CD4-positive, alpha-beta T cell treated with Interleukin-15 for 1 hour (primary cell): Measurements from ENCODE around the gene AFF3.

Experiments
- DNase-seq: peaks from one replicate; pipeline ENCODE4 v3.0.0-alpha.2; 2020

The AFF3 gene

DNA sequence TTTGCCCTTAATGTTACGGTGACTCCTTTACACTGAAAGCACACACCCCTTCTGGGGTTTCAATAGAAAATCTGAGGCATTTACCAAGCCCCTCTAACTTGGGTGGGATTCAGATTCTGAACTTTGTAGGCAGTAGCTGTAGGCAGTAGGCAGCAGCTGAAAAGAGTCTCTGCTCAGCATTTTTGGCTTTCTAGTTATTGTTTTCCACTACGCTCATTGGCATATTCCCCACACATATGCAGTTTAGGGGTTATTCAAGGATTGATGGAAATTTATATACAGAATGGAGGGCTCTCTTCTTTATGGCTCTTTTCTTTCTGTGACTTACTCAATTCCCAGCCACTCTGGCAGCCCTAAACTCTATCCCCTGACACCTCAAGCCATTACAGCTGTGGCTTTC is 419.9 kb downstream of the AFF3 start:
- DNase-seq: no peak

DNA sequence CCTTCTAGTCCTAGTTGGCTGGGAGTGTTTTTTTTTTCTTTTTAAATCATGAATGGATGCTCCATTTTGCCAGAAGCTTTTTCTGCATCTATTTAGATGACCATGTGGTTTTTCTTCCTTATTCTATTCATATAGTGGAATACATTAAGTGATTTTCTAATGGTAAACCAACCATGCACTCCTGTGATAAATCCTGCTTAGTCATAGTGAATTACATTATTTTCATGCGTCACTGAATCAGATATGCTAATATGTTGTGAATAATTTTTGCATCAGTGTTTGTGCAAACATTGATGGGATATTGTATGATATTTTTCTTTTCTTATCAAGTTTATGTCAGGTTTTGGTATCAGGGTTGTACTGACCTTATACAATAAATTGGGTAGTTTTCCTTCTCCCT is 423.3 kb downstream of the AFF3 start:
- no peak for DNase-seq

DNA sequence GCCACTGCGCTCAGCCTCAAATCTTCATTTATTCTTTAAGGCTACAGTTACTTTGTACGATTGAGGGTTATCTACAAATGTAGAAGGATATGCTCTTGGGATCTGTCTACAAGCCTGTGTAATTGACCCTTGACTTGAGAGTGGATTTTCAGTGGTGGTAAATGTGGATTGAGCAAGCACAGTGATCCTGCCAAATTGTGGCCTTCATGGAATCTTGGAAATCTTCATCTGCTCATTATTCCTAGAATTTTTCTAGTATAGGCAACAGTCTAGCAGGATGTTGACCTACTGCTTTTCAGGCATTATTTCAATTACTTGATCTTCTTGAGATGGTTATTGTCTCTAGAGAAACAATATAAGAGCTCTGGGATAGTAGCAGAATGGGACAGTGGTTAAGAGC is 426.4 kb downstream of the AFF3 start:
- DNase-seq: no peak

DNA sequence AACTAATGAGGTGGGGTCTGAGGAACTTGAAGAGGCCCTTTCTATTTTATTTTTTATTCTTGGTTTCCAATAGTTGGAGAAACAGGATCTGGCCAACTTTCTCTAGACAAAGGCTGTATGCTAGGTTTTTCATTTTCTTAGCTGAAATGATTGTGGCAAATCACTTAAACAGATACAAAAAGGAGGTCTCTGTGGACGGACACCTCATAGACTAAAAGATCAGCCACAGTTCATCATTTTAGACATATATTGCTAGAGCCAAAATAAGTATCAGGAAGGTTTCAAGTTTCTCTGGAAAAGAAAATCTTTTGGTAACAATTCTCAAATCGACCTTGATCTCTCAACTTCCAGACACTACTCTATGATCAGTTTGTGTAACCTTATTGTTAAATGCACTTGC is 428.0 kb downstream of the AFF3 start:
- DNase-seq: no peak

- DNase-seq: no peak
These were observed 431.2 kb downstream of the AFF3 start for GRCh38 chr2:99711144-99711543.

GRCh38 chr2:99710721-99711120 is 431.7 kb downstream of the AFF3 start:
- DNase-seq: no peak

GRCh38 chr2:99709229-99709628 is 433.2 kb downstream of the AFF3 start:
- no peak for DNase-seq

- DNase-seq: no peak
These were observed 434.2 kb downstream of the AFF3 start for GRCh38 chr2:99708231-99708630.

- no peak for DNase-seq
These were observed 434.8 kb downstream of the AFF3 start for GRCh38 chr2:99707592-99707991.

GRCh38 chr2:99706735-99707134 is 435.7 kb downstream of the AFF3 start:
- no peak for DNase-seq

- DNase-seq: no peak
These were observed 440.9 kb downstream of the AFF3 start for GRCh38 chr2:99701503-99701902.

GRCh38 chr2:99700482-99701398 is 441.6 kb downstream of the AFF3 start:
- DNase-seq: no peak

- no peak for DNase-seq
These were observed 443.5 kb downstream of the AFF3 start for GRCh38 chr2:99698896-99699295.

DNA sequence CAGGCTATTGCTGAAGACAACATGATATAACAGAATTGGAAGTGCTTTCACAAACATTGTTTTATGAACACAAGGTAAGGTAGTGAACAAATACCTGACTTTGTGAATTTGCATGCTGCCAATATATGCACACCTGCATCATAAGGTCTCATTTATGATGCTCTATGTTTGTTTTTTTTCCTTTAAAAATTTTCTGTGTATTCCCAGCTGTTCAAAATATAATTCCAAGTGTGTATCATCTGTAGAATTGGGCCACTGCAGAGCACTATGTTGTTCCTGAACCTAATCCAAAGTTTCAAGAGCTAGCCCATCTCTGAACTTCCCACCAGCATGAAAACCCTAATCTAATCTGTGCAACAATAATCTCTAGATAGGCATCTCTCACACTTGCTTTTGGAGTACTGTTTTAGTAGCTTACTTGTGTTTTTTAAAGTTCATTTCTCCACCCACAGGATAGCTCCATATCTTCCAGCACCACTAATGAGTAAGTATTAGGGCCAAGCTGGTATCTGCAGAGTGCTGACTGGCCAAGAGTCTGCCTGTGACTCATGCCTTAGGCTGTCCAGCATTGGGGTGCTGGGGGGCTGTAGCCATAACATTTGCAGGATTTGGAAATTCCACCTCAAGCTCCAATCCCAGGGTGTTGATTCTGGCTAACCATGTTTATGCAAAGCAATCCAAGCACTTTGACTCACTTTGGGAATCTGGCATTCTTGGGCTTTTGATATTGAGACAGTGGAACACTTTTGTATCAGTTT is 444.4 kb downstream of the AFF3 start:
- DNase-seq: no peak

- DNase-seq: no peak
These were observed 446.5 kb downstream of the AFF3 start for GRCh38 chr2:99695944-99696253.

DNA sequence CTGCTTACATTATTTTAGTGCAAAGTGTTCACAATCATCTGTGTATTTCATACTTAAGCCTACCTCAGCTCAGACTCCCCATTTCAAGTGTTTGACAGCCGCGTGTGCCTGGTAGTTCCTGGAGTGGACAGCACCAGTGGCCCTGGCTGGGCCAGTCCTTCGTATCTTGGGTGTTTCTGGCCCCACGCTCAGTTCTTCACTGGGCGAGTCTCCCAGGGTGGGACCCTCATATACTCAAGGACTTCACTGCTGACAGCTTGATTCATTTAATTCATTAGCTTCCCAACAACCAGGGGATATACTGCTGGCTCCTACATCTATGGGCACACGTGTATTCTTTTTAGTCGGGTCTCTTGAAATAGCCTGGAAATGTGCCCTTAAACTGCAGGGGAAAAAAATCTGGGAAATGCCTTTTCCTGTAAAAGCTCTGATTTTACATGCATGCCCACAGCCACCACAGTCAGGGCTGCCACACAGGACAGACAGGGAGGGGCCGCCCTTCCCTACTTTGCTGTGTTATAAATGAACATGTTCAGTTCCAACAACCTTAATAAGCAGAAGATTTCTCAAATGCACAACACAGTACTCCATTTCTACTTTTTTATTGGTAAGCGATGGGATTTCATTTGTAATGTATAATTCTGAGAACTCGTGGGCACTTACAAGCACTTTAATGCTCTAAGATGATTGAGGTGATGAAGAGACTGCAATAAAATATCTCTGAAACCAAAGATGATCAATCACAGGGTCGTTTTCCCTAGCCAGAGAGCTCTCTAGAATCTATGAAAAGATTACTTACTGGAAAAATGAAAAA is 447.1 kb downstream of the AFF3 start:
- DNase-seq: no peak

DNA sequence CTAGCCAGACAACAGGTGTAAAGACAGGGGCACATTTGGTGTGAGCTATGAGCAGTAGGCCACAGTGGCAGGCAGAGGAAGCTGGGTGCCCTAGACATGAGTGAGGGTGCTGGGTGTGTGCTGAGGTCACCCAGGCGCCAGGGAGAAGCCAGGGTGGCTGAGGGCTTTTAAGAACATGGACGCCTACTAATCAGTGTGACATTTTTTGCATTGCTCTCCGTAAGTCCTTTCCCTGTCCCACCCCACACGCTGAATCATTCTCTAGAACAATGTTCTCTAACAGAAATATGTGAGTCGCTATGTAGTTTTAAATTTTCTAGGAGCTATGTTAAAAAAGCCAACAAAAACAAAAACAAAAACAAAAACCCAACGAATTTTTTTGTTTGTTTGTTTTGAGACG is 448.1 kb downstream of the AFF3 start:
- DNase-seq: no peak

GRCh38 chr2:99692785-99693184 is 449.6 kb downstream of the AFF3 start:
- no peak for DNase-seq

- DNase-seq: no peak
These were observed 450.5 kb downstream of the AFF3 start for GRCh38 chr2:99691926-99692325.

GRCh38 chr2:99689145-99689742 is 453.1 kb downstream of the AFF3 start:
- no peak for DNase-seq

DNA sequence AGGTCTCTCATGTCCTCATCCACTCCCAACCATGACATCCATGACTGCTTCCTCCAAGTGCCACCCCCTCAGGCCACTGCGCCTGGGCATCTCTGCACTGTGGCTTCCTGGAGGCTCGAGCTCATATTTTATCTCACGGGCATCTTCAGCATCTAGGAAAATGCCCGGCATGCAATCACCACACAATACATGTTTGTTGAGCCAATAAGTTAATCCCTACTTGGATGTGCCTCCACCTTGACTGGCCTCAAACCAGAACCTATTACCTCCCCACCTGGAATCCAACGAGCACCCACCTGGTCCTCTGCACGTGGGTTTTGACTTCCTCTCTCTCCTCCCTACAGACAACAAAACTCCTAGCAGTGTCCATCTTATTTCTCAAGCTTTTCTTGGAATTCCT is 453.7 kb downstream of the AFF3 start:
- DNase-seq: no peak

DNA sequence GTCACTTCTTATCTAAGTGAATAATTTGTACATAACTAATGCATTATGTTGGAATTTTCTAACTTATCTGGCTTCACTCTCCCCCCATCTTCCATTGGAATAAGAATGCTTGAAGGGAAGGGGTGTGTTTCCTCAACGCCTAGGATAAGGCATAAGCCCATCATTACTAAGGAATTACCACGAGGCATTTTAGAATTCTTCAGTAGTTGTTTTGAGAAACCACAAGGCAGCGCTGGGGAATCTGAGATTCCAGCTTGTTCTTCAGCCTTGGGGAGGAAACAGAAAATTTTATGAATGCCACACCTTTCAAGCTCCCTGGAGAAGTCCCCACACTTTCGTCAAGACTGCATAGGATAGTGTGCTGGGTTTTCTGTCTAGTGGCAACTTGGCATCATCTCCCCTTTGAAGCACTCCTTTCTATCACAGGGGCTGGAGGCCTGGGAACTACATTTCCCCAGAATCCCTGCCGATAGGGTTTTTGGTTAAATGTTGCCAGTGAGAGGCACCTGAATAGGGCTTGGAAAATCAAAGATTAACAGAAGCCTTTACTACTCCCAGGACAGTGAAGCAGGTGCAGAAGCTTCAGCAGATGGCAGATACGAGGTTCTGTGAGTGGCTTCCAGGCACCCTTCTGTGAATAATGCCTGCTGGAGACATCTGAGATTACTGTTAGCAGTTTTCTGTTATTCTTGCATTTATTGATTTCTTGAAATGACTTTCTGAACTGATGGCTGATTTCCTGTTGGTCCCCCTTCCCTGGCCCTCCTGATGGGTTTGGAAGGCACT is 459.9 kb downstream of the AFF3 start:
- no peak for DNase-seq
